Keratinocyte (primary cell): ENCODE measurements around the gene RAMP1. TPM values are rescaled to one million over a fixed set of nuclear protein-coding genes. Genes with fewer than 3 reads are reported as not detected.

ENCODE experiments used
- DNase-seq: peaks from one replicate; pipeline ENCODE4 v3.0.0-alpha.2; 2011; ENCODE audit warnings: low read depth, missing footprints, low spot score
- FAIRE-seq: peaks from 2 replicates; lab custom pipeline; 2011; peaks lifted over from hg19 to GRCh38; lab: Jason Lieb, UNC
- H2AFZ ChIP-seq: 2 replicates; pipeline ENCODE4 v1.6.0; 2012; ENCODE audit warnings: low read length, control low read depth, inconsistent platforms; ENCODE audit not compliant: control insufficient read depth
- H3K27ac ChIP-seq: 2 replicates; pipeline ENCODE4 v1.5.1; 2011; ENCODE audit warnings: low read length; ENCODE audit not compliant: control insufficient read depth, insufficient read depth
- H3K27me3 ChIP-seq: 3 replicates; pipeline ENCODE4 v1.6.0; 2011; ENCODE audit warnings: low read length; ENCODE audit not compliant: control insufficient read depth, insufficient read depth; ENCODE audit errors: extremely low read depth
- H3K36me3 ChIP-seq, 2 experiments: 2 replicates in 1 of 2; 3 replicates in 1 of 2; pipeline ENCODE4 v1.5.1; 2011; ENCODE audit warnings: low read length in 2 of 2, mild to moderate bottlenecking in 1 of 2; ENCODE audit not compliant: control insufficient read depth in 2 of 2, insufficient read depth in 2 of 2; ENCODE audit errors: extremely low read depth in 1 of 2
- H3K4me1 ChIP-seq: 3 replicates; pipeline ENCODE4 v1.5.1; 2011; ENCODE audit warnings: low read length; ENCODE audit not compliant: control insufficient read depth, insufficient read depth; ENCODE audit errors: extremely low read depth
- H3K4me2 ChIP-seq: 3 replicates; pipeline ENCODE4 v1.6.0; 2011; ENCODE audit warnings: low read depth, low read length; ENCODE audit not compliant: control insufficient read depth, insufficient read depth; ENCODE audit errors: extremely low read depth
- H3K4me3 ChIP-seq, 3 experiments: fragments of 200-600 bp in 1 of 3; sonication (generic) in 1 of 3; 2 replicates in 2 of 3; 3 replicates in 1 of 3; pipeline ENCODE4 v1.5.1; 2011 to 2016; ENCODE audit warnings: low read length in 3 of 3, mild to moderate bottlenecking in 3 of 3, control low read depth in 2 of 3, inconsistent platforms in 1 of 3, low read depth in 1 of 3, mixed read lengths in 1 of 3, mixed run types in 1 of 3, moderate library complexity in 1 of 3; ENCODE audit not compliant: control insufficient read depth in 2 of 3, insufficient read depth in 2 of 3; ENCODE audit errors: extremely low read depth in 1 of 3
- H3K79me2 ChIP-seq: 2 replicates; pipeline ENCODE4 v1.6.0; 2012; ENCODE audit warnings: low read length; ENCODE audit not compliant: control insufficient read depth, insufficient read depth
- H3K9ac ChIP-seq: 3 replicates; pipeline ENCODE4 v1.6.0; 2011; ENCODE audit warnings: low read length; ENCODE audit not compliant: control insufficient read depth, insufficient read depth; ENCODE audit errors: extremely low read depth
- H3K9me1 ChIP-seq: 3 replicates; pipeline ENCODE4 v1.6.0; 2011; ENCODE audit warnings: low read length; ENCODE audit not compliant: control insufficient read depth, insufficient read depth; ENCODE audit errors: extremely low read depth
- H3K9me3 ChIP-seq: 2 replicates; pipeline ENCODE4 v1.5.1; 2012; ENCODE audit warnings: low read depth, low read length; ENCODE audit not compliant: control insufficient read depth
- H4K20me1 ChIP-seq: 3 replicates; pipeline ENCODE4 v1.6.0; 2011; ENCODE audit warnings: low read length; ENCODE audit not compliant: control insufficient read depth, insufficient read depth; ENCODE audit errors: extremely low read depth
- CTCF ChIP-seq, 3 experiments: IDR thresholded peaks in 1 of 3; conservative IDR thresholded peaks in 1 of 3; optimal IDR thresholded peaks in 1 of 3; 2 replicates in 2 of 3; 3 replicates in 1 of 3; pipeline versions ENCODE3 to v1.5.1; 2011; ENCODE audit warnings: low read length in 3 of 3, mild to moderate bottlenecking in 3 of 3, moderate library complexity in 2 of 3, control low read depth in 1 of 3, inconsistent platforms in 1 of 3; ENCODE audit not compliant: insufficient read depth in 2 of 3; ENCODE audit errors: extremely low read depth in 1 of 3
- EZH2 ChIP-seq: IDR thresholded peaks from one replicate; pipeline ENCODE4 v1.6.1; 2012; ENCODE audit warnings: inconsistent platforms, mild to moderate bottlenecking, low read length, moderate library complexity
- dilution Hi-C: fragments of 300-500 bp; cut with MboI; formaldehyde crosslinking; loops from one replicate; pipeline ENCODE4 v1.7.0; 2020; ENCODE audit warnings: low sequenced_read_pairs; ENCODE audit not compliant: extremely low pct_ligation_motif_present
- polyA plus RNA-seq, 5 experiments: library from polyadenylated mRNA; depleted of rRNA in 3 of 5; stranded (reverse) in 3 of 5; stranded (forward) in 1 of 5; unstranded in 1 of 5; fragments of >200 nt; gene quantifications; 1 replicate in 1 of 5; 2 replicates in 3 of 5; 3 replicates in 1 of 5; pipeline versions ENCODE4 v1.2.1 to v1.2.3, GENCODE V29; 2011 to 2012; ENCODE audit warnings: missing spikeins in 2 of 5, low read depth in 1 of 5, low replicate concordance in 1 of 5

RAMP1 gene
- polyA plus RNA-seq, 1 donor (not counting 4 experiments of a cell fraction or from before 2014, with no cell fraction given) = 0.69 TPM

- Histone ChIP-seq H4K20me1 (no peaks in the 10 kb centered on the region), H3K4me2 (no peak overlapping the region), H3K9ac (no peak overlapping the region), H3K9me3 (no peaks in the 10 kb centered on the region), H3K79me2 (no peaks in the 10 kb centered on the region), H3K4me1 (peaks cover 9% of the 10 kb centered on the region), H3K27me3 (no peaks in the 10 kb centered on the region), H3K9me1 (no peaks in the 10 kb centered on the region), H2AFZ (no peak overlapping the region), H3K36me3 (no peaks in the 10 kb centered on the region), H3K4me3 (no peak overlapping the region), H3K27ac (no peak overlapping the region)
- dilution Hi-C loops = no loop called here
- TF ChIP-seq CTCF (optimal IDR thresholded peaks at IDR 0.05 in 1 of 3, IDR thresholded peaks at IDR 0.05 in 1 of 3, conservative IDR thresholded peaks at IDR 0.05 in 1 of 3; ENCODE audit: extremely low read depth in 1 of 3, insufficient read depth in 2 of 3, low read length in 3 of 3) = no peak
- TF ChIP-seq EZH2 = no peak
- no peak for FAIRE-seq
- DNase-seq = no peak
Measured at GRCh38 chr2:237931205-237931721, 71.8 kb downstream of the RAMP1 start.

GRCh38 chr2:237932731-237933131 is 73.3 kb downstream of the RAMP1 start:
- DNase-seq (no peak), FAIRE-seq (no peak)
- Histone ChIP-seq H2AFZ (no peak overlapping the region), H4K20me1 (no peaks in the 10 kb centered on the region), H3K4me2 (no peak overlapping the region), H3K27me3 (no peaks in the 10 kb centered on the region), H3K9me1 (no peaks in the 10 kb centered on the region), H3K27ac (no peak overlapping the region), H3K4me1 (peaks cover 9% of the 10 kb centered on the region), H3K36me3 (no peaks in the 10 kb centered on the region), H3K79me2 (no peaks in the 10 kb centered on the region), H3K9me3 (no peaks in the 10 kb centered on the region), H3K9ac (no peak overlapping the region), H3K4me3 (no peak overlapping the region)
- dilution Hi-C loops = no loop called here
- TF ChIP-seq CTCF (optimal IDR thresholded peaks at IDR 0.05 in 1 of 3, IDR thresholded peaks at IDR 0.05 in 1 of 3, conservative IDR thresholded peaks at IDR 0.05 in 1 of 3; ENCODE audit: extremely low read depth in 1 of 3, insufficient read depth in 2 of 3, low read length in 3 of 3) = no peak
- TF ChIP-seq EZH2 = no peak
